GM18505 (cell line): ENCODE data around the gene SCN4A.

Source experiments
- ATAC-seq: cut with Tn5 transposase; IDR thresholded peaks from one replicate; pipeline ENCODE4 v1.9.1; 2021; ENCODE audit not compliant: unreplicated experiment
- POLR2A ChIP-seq: IDR thresholded peaks from 4 replicates; pipeline ENCODE4 v1.6.1; 2011; ENCODE audit warnings: borderline replicate concordance; ENCODE audit not compliant: insufficient read depth, insufficient read length; ENCODE audit errors: extremely low read depth

Gene SCN4A

DNA sequence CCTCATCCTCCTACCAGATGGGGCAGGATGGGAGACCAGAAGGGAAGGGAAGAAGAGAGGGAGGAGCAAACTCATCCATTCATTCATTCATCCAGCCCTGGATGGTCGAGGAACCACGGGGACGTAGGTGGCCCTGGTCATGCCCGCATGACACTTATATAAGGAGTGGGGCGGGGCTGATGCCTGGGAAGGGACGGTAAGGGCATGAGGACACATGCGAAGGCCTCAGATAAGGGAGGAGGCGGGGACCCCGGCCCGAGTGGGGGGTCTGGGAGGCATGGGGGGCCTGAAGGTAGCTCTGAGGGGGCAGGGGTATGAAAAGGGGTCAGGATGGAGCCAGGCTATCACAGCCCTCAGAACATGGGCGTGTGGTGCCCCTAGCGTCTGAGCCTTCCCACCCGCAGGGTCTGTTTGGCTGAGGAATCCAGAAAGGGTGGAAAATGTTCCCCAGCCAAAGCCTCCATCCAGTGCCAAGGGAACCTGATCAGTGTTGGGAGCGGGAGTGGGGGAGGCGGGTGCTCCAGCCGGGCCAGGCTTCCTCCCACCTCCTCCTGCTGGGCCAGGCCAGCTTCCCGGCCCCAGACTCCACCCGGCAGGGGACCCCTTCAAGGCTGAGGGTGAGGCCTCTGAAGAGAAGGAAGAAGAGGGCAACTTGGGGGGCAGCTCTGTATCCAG lies 23.0 kb downstream of the SCN4A start:
- TF ChIP-seq POLR2A = no peak
- ATAC-seq = no peak

DNA sequence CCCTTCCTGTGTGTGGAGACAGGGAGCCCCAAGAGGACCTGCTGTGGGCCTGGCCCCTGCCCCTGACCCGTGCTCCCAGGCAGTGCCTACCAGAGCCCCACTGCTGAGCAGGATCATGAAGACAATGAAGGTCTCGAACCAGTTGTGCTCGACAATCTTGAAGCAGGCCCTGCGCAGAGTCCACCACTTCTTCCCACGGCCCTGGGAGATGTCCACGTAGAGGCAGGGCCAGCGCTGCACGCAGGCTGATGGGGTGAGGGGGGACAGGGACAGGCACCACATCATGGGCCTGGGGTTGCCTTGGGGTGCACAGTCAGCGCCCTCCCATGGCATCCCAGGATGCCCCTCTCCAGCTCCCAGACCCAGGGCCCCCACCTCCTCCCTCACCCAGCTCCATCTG lies 24.2 kb downstream of the SCN4A start:
- no peak for ATAC-seq
- TF ChIP-seq POLR2A = no peak

GRCh38 chr17:63947711-63948330 lies 24.9 kb downstream of the SCN4A start:
- no peak for TF ChIP-seq POLR2A

GRCh38 chr17:63946440-63947363 lies 26.0 kb downstream of the SCN4A start:
- no peak for ATAC-seq
- no peak for TF ChIP-seq POLR2A

More at GRCh38 chr17:63947711-63948330, 24.9 kb downstream of the SCN4A start:
- ATAC-seq = no peak

DNA sequence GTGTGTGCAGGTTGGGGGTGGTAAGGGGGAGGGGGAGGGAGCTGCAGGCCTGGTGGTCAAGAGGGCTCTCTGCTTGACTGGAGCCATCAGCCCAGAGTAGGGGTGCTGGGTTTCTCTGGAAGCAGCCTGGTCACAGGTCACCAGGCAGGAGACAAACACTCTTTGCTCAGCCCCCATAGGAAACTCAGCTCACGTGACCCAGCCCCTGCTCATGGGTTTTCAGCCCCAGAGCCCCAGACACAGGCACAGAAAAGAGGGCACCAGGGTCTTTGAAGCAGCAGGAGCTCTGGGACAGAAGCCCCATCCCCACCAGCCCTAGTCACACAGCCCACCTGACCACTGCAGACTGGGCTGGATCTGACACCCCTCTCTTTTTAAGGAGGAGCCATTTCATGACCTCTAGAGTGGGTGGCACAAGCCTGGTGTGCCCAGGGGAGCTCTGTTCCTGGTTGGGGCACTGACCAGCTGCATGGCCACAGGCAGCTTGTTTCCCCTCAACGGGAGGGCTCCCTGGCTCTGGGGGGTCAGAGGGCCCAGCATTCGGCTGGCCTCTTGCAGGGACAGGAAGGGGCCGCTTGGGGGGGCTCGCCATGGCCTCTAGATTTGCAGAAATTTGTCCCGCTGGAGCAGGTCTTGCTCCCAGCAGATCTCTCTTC lies 26.8 kb downstream of the SCN4A start:
- no peak for TF ChIP-seq POLR2A
- no peak for ATAC-seq

GRCh38 chr17:63944736-63945499 lies 27.8 kb downstream of the SCN4A start:
- TF ChIP-seq POLR2A = no peak
- no peak for ATAC-seq

- ATAC-seq = no peak
- no peak for TF ChIP-seq POLR2A
Measured at GRCh38 chr17:63943745-63944144, 29.0 kb downstream of the SCN4A start.

DNA sequence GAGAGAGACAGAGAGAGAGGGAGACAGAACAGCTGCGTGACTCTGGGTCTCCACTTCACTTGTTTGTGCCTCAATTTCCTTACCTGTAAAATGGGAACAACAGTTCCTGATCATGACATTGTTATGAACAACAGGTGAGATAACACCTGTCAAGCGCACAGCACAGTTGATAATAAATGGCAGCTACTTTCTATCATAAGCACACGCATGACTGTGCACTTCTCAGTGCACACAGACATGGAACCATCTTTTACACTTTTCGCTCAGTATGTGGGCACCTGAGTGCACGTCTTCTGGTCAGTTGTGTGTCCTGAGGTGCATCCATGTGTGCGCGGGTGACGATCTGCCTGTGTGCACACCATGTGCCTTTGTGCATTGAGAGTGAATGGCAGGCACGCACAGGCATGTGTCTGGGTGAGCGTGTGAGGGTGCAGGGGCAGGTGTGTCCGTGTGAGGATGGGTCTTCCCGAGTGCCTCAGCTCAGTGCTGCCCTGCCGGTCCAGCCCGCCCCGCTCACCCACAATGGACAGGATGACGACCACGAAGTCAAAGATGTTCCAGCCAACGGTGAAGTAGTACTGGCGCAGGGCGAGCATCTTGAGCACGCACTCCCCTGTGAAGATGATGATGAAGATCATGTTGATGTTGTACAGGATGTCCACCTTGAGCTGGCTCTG lies 30.3 kb downstream of the SCN4A start:
- no peak for TF ChIP-seq POLR2A
- no peak for ATAC-seq

DNA sequence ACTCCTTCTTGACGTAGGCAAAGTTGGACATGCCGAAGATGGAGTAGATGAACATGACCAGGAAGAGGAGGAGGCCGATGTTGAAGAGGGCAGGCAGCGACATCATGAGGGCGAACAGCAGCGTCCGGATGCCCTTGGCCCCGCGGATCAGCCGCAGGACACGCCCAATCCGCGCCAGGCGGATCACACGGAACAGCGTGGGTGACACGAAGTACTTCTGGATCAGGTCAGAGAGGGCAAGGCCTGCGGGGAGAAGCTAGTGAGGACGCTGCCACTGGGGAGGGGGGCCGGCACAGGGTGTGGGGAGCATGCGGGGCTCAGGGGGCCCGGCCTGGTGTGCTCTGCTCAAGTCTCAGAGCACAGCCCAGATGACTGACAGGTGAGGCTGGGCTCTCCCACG lies 31.0 kb downstream of the SCN4A start:
- TF ChIP-seq POLR2A = no peak
- ATAC-seq = no peak

DNA sequence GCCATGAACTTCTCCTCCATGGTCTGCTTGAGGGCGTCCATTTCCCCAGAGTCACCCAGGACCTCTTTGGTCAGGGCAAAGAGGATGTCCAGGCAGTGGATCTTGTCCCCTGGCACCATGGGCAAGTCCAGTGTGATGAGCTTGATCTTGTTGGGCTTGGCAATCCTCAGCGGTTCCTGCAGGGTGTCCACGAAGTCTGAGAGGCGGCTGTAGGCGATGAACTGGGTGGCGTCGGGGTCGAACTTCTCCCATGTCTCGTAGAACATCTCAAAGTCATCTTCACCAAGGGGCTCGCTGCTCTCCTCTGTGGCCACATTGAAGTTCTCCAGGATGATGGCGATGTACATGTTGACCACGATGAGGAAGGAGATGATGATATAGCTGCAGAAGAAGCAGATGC lies 31.6 kb downstream of the SCN4A start:
- no peak for ATAC-seq

GRCh38 chr17:63940584-63940983 lies 32.1 kb downstream of the SCN4A start:
- no peak for TF ChIP-seq POLR2A
- no peak for ATAC-seq

More for the DNA sequence above, 31.6 kb downstream of the SCN4A start:
- TF ChIP-seq POLR2A = no peak

DNA sequence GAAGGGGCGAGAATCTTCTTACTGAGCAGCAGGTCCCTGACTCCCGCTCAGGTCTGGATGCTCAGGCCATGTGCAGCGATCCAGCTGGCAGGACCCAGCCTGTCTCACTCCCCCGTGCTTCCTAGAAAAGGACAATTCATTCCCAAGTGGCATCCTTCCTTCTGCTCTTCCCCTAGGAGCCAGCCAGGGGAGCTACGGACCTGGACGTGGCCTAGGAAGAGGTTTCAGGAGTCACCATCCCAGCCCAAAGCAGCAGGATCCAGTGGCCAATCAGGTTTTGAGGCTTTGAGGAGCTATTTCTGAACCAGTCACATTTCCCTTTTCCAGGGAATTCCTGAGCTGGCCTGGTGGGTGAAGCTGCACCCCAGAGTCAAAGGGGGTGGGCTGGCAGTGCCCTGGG lies 32.8 kb downstream of the SCN4A start:
- TF ChIP-seq POLR2A = no peak
- no peak for ATAC-seq
